Measurements from ENCODE around the gene BEAN1.

The BEAN1 gene

DNA sequence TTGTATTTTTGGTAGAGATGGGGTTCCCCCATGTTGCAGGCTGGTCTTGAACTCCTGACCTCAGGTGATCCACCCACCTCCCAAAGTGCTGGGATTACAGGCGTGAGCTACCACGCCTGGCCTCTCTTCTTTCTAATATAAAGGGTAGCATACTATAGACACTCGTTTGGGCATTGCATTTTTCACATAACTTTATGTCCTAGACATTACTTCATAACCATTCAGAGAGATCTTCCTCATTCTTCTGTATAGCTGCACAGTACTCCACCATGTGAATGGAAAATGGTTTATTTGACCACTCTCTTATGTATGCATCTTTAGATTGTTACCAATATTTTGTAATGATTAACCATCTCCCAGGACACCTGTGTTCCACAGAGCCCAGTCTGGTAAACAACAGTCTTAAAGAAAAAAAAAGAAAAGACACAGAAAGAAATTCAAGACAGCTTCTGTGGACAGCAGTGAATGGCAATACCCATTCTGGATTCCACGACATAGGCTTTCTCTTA lies 80.7 kb downstream of the BEAN1 start:
- Histone ChIP-seq H3K27ac (ENCODE audit: extremely low read depth, low read depth, low read length) (no peak overlapping the region), H3K36me3 (ENCODE audit: control insufficient read depth in 2 of 2, insufficient read depth in 1 of 2, low read length in 2 of 2) (peaks cover 0 to 14% of the 10 kb centered on the region in 2 experiments; a peak in 1 of 3 replicates), H3K4me1 (ENCODE audit: control insufficient read depth, insufficient read depth, low read length) (no peaks in the 10 kb centered on the region), H3K4me3 (ENCODE audit: low read depth, low read length) (no peak overlapping the region), H3K9me3 (ENCODE audit: control insufficient read depth, insufficient read depth, low read depth, low read length) (no peaks in the 10 kb centered on the region)
- TF ChIP-seq ZNF658 (tag by site-specific recombination; IDR thresholded peaks at IDR 0.05), result no peak
- TF ChIP-seq ZNF585B (tag by site-specific recombination; IDR thresholded peaks at IDR 0.05), result no peak
- TF ChIP-seq YY1 (tag by site-specific recombination; IDR thresholded peaks at IDR 0.05), result no peak
- no peak for TF ChIP-seq ZNF785 (tag by site-specific recombination; IDR thresholded peaks at IDR 0.05)
- TF ChIP-seq, protein P1, sequence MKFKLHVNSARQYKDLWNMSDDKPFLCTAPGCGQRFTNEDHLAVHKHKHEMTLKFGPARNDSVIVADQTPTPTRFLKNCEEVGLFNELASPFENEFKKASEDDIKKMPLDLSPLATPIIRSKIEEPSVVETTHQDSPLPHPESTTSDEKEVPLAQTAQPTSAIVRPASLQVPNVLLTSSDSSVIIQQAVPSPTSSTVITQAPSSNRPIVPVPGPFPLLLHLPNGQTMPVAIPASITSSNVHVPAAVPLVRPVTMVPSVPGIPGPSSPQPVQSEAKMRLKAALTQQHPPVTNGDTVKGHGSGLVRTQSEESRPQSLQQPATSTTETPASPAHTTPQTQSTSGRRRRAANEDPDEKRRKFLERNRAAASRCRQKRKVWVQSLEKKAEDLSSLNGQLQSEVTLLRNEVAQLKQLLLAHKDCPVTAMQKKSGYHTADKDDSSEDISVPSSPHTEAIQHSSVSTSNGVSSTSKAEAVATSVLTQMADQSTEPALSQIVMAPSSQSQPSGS (tag by site-specific recombination; IDR thresholded peaks at IDR 0.05; ENCODE audit: low read depth), result no peak
- TF ChIP-seq MYNN (tag by site-specific recombination; IDR thresholded peaks at IDR 0.05; ENCODE audit: borderline replicate concordance), result no peak
- no peak for TF ChIP-seq ZNF404 (tag by site-specific recombination; IDR thresholded peaks at IDR 0.05)
- no peak for TF ChIP-seq SP7 (tag by site-specific recombination; IDR thresholded peaks at IDR 0.05)
- no peak for TF ChIP-seq ZNF510 (tag by site-specific recombination; IDR thresholded peaks at IDR 0.05; ENCODE audit: insufficient replicate concordance)
- TF ChIP-seq YY2 (tag by site-specific recombination; IDR thresholded peaks at IDR 0.05), result no peak
- TF ChIP-seq ZNF776 (tag by site-specific recombination; IDR thresholded peaks at IDR 0.05; ENCODE audit: borderline replicate concordance), result no peak
- TF ChIP-seq, protein P2, sequence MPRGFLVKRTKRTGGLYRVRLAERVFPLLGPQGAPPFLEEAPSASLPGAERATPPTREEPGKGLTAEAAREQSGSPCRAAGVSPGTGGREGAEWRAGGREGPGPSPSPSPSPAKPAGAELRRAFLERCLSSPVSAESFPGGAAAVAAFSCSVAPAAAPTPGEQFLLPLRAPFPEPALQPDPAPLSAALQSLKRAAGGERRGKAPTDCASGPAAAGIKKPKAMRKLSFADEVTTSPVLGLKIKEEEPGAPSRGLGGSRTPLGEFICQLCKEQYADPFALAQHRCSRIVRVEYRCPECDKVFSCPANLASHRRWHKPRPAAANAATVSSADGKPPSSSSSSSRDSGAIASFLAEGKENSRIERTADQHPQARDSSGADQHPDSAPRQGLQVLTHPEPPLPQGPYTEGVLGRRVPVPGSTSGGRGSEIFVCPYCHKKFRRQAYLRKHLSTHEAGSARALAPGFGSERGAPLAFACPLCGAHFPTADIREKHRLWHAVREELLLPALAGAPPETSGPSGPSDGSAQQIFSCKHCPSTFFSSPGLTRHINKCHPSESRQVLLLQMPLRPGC (tag by site-specific recombination; IDR thresholded peaks at IDR 0.05), result no peak
- TF ChIP-seq ZFP3 (tag by site-specific recombination; IDR thresholded peaks at IDR 0.05; ENCODE audit: low read depth), result no peak
- TF ChIP-seq ZNF133 (tag by site-specific recombination; IDR thresholded peaks at IDR 0.05), result no peak
- no peak for TF ChIP-seq ZNF423 (tag by site-specific recombination; IDR thresholded peaks at IDR 0.05)
- TF ChIP-seq, protein P3, sequence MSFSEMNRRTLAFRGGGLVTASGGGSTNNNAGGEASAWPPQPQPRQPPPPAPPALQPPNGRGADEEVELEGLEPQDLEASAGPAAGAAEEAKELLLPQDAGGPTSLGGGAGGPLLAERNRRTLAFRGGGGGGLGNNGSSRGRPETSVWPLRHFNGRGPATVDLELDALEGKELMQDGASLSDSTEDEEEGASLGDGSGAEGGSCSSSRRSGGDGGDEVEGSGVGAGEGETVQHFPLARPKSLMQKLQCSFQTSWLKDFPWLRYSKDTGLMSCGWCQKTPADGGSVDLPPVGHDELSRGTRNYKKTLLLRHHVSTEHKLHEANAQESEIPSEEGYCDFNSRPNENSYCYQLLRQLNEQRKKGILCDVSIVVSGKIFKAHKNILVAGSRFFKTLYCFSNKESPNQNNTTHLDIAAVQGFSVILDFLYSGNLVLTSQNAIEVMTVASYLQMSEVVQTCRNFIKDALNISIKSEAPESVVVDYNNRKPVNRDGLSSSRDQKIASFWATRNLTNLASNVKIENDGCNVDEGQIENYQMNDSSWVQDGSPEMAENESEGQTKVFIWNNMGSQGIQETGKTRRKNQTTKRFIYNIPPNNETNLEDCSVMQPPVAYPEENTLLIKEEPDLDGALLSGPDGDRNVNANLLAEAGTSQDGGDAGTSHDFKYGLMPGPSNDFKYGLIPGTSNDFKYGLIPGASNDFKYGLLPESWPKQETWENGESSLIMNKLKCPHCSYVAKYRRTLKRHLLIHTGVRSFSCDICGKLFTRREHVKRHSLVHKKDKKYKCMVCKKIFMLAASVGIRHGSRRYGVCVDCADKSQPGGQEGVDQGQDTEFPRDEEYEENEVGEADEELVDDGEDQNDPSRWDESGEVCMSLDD (tag by site-specific recombination; IDR thresholded peaks at IDR 0.05), result no peak
- no peak for TF ChIP-seq ZXDB (tag by site-specific recombination; IDR thresholded peaks at IDR 0.05)
- no peak for TF ChIP-seq ZNF175 (tag by site-specific recombination; IDR thresholded peaks at IDR 0.05)
- ChIA-PET POLR2A (no interaction called here), CTCF (interaction anchor here (1.1 kb wide), 1 partner anchor 23 kb away, joined by 4 read pairs; no protein-coding TSS in a partner anchor)

DNA sequence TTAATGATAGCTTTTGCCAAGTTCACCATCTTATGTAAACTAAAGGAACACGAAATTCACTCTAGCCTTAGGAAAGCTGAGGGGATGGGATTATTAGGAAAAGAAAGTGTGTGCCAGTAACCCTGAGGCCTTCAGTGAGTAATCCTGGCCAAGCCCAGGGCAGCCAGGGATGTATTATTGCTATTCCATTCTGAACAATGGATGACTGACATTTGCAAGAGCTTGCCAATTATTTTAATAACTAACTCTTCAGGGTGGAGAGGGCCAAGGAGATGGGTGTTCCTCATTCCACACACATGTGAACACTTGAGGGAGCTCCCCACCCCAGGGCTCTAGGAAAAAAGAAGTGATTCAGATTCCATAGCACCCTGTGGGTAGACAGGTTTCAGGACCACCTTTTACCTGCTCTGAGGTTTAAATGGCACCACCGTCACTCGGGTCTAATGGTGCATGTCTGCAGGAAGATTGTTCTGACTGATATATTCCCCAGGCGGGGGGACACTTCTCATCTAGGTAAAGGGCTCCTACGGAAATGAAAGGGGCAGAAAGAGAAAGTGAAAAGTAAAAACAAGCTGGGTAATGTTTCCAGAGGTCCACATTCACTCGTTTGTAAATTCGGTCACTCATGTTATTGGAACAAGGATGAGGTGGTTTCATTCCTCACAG lies 81.3 kb downstream of the BEAN1 start:
- ChIA-PET CTCF (interaction anchor here (1.1 kb wide), 1 partner anchor 23 kb away, joined by 4 read pairs; no protein-coding TSS in a partner anchor), POLR2A (no interaction called here)
- Histone ChIP-seq H3K27ac (ENCODE audit: extremely low read depth, low read depth, low read length) (no peak overlapping the region), H3K36me3 (ENCODE audit: control insufficient read depth in 2 of 2, insufficient read depth in 1 of 2, low read length in 2 of 2) (peaks cover 0 to 16% of the 10 kb centered on the region in 2 experiments; a peak in 1 of 3 replicates), H3K9me3 (ENCODE audit: control insufficient read depth, insufficient read depth, low read depth, low read length) (no peaks in the 10 kb centered on the region), H3K4me3 (ENCODE audit: low read depth, low read length) (no peak overlapping the region), H3K4me1 (ENCODE audit: control insufficient read depth, insufficient read depth, low read length) (no peaks in the 10 kb centered on the region)
- TF ChIP-seq PRDM1 (tag by site-specific recombination; IDR thresholded peaks at IDR 0.05) (peak; percentile 69), ZNF701 (tag by site-specific recombination; IDR thresholded peaks at IDR 0.05) (no peak)

Data from HEK293 (cell line).